Stimulated activated CD8-positive, alpha-beta memory T cell treated with anti-CD3 and anti-CD28 coated beads, Interleukin-12 subunit alpha, Interleukin-12 subunit beta, amount 100 ng/mL, for 1 hour (primary cell): ENCODE results near the gene KCNJ2.

Experiments used
- DNase-seq: peaks from one replicate; pipeline ENCODE4 v3.0.0-alpha.2; 2020; ENCODE audit warnings: low read depth

Gene KCNJ2

DNA sequence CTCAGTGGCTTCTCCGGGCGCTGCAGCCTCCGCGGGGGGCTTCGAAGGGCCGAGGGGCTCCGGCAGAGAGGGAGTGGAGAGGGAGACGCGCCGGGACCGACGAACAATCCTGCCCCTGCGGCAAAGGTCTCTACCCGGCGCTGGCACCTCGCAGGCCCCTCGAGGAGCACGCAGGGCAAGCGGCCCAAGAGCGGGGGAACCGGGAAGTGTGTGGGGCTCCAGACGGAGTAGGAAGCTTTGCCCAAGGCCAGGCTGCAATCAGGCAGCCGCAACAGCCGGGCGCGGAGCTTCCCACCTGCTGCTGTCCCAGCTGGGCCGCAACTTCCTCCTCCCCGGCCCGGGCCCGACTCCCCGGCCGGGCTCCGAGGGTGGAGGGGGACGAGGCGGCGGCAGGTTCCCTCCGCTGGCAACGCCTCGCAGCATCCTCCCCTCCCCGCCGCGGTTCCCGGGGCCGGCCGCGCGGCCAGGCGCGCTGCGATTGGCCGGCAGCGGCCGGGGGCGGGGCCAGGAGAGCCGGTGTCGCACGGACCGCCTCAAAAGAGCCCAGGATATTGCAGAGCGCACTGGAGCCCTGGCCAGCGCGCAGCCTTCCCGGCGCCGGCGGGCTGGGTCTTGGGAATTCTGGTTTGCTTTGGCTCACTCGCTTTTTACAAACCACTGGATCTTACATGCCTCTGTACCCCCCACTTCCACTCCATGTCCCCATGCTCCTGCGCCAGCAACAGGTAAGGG is at the start of gene KCNJ2:
TSS of gene KCNJ2 (plus strand) at position 556 of the 732 bp plus-strand sequence. CDS start 5,508 bp downstream, outside the sequence.
- DNase-seq: no peak

GRCh38 chr17:70119545-70119944 is 49.8 kb upstream of the KCNJ2 start:
- DNase-seq: no peak

- DNase-seq: no peak
These were observed 49.3 kb upstream of the KCNJ2 start for GRCh38 chr17:70119983-70120382.

DNA sequence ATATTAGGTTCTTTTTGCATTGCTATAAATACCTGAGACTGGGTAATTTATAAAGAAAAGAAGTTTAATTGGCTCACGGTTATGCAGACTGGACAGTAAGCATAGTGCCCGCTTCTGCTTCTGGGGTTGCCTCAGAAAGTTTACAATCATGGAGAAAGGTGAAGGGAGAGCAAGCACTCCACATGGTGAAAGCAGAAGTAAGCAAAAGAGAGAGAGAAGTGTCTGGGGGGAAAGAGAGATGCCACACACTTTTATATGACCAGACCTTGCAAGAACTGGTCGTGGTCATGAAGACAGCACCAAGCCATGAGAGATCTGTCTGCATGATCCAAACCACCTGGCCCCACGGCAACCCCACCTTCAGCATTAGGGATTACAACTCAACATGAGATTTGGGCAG is 48.9 kb upstream of the KCNJ2 start:
- no peak for DNase-seq

GRCh38 chr17:70121126-70121525 is 48.2 kb upstream of the KCNJ2 start:
- DNase-seq: no peak

DNA sequence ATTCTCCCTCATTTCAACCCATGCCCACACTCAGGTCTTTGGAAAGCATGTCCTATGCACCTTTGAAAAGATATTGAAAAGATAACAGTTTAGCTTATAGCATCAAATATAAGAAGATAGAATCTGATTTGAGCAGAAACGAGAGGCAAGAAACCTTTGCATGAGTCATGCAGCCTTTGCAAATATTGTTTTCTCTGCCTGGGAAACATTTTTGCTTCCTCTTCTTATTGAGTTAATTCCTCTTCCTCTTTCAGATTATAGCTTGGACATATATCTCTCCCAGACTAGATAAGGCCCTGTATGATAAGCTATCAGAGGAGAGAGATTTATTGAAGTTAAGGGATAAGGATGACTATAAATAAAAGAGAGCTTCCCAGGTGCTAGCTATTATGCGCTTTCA is 46.1 kb upstream of the KCNJ2 start:
- no peak for DNase-seq

GRCh38 chr17:70124723-70125122 is 44.6 kb upstream of the KCNJ2 start:
- no peak for DNase-seq

DNA sequence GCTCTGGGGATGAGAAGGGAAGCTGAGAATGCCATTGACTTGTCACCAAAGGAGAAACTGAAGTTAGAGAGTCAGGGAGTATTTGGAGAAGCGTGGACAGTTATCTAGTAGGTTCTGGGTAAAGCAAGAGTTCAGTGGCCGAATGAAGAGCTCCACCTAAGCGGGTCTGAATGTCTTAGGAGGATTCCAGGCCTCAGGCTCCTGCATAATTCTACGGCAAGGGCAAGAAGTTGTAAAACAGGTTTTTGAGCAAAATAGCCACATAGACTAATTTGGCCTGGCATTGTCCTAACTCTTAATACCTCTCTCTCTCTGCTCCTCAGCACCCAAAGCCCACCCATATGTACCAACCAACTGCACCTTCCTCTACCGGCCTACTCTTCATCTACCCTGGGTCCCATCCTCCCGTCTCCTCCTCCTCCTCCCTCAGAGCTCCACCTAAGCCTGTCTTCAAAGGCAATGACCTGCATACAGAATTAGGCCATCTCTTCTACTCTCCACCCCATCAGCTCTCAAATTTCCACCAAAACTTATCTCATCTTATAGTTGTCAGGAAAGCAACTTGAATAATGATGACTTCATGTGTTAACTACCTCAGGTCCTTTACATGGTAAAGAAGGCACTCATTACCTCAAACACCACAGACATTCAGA is 42.0 kb upstream of the KCNJ2 start:
- DNase-seq: no peak

GRCh38 chr17:70128727-70129238 is 40.5 kb upstream of the KCNJ2 start:
- DNase-seq: no peak

DNA sequence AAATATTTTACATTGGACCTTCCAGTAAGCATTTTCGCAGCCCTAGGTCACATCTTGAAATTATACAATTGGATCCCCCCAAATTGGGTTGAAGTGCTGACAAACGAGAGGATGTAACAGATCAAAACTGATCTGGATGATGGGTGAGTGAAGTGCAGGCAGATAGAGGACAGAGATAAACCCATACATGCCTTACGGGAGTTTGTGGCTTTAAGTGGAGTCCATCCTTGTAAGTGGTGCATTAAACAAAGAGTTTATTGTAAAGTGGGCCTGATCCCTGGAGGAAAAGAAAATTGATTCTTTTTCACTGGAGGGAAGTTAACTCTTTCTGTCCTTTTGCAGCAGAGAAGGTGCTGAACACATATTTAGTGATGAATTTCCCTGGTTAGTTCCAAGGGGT is 39.0 kb upstream of the KCNJ2 start:
- DNase-seq: no peak

DNA sequence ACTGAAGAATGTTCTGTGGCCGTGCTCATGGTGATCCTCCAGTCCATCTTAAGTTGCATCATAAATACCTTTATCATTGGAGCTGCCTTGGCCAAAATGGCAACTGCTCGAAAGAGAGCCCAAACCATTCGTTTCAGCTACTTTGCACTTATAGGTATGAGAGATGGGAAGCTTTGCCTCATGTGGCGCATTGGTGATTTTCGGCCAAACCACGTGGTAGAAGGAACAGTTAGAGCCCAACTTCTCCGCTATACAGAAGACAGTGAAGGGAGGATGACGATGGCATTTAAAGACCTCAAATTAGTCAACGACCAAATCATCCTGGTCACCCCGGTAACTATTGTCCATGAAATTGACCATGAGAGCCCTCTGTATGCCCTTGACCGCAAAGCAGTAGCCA is 36.8 kb upstream of the KCNJ2 start:
- DNase-seq: no peak

DNA sequence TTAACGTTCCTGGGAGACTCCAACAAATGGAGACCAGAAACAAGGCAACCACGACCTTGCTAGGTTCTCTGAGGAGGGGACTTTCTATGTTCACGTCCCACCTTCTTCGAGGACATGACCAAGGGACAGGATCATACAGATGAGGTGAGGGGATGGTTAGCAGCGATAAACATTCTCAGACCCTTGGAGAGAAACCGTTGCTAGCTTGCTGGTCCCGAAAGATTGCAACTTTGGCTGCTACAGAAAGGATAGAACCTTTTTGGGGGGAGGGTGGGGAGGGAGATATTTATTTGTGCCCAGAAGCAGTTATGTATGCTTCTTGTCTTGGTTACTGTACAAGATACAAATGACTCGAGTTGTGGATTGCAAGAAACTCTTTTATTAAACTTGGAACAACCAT is 35.3 kb upstream of the KCNJ2 start:
- no peak for DNase-seq

DNA sequence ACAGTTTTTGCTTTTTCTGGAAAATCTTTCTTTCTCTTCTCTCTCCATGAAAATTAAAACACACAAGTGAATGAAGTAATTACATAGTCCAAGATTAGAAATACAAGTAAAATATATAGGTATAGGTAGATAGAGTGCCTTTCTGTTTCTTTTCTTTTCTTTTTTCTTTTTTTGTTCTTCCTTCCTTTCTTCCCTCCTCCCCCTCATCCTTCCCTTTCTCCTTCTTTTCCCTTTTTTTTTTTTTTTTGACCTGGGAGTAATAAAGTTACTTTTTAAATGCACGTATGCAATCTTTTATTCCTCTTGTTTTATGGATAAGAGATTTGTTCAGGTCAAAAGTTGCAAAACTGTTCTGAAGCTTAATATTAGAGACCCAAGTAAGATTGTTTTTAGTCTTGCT is 34.6 kb upstream of the KCNJ2 start:
- no peak for DNase-seq

GRCh38 chr17:70136131-70136530 is 33.2 kb upstream of the KCNJ2 start:
- DNase-seq: no peak

DNA sequence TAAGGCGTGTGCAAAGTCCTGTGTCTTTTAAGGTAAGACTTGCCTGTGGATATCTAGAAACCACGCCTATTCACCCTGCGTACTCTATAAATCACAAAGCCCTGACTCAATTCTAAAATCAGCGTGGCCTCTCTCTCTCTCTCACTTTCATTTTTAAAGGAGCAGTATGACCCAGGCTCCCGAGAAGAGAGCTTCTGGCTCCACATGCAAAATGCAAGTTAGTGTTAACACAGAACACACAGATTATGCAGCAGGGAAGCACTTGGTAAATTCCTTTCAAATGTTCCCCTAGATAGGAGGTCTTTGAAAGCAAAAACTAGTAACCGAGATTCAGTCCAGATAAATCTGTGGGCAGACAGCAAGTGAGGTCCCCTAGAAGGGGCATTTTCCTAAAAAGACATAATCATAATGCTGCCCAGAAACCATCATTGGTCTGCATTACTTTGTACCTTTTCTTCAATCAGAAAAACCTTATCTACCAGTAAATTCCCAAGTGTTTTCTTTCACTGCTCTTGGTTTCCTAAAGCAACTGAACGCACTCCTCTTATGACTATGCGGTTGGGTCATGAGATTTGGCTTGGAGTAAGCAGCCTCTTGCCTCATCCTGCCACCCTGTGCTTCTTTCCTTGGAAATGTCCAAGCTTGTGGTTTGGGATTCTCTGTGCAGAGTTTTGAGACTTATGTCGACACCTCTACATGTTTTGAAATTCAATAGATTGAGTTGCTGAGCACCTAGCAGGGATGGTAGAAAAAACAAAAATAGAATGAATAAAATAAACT is 31.7 kb upstream of the KCNJ2 start:
- no peak for DNase-seq

- no peak for DNase-seq
These were observed 31.0 kb upstream of the KCNJ2 start for GRCh38 chr17:70138291-70138865.

GRCh38 chr17:70139449-70139993 is 29.8 kb upstream of the KCNJ2 start:
- DNase-seq: no peak

GRCh38 chr17:70144260-70144846 is 25.0 kb upstream of the KCNJ2 start:
- DNase-seq: no peak

GRCh38 chr17:70153210-70153609 is 16.1 kb upstream of the KCNJ2 start:
- DNase-seq: no peak

- no peak for DNase-seq
These were observed 12.2 kb upstream of the KCNJ2 start for GRCh38 chr17:70157151-70157550.

- no peak for DNase-seq
These were observed 11.2 kb upstream of the KCNJ2 start for GRCh38 chr17:70158180-70158579.

- no peak for DNase-seq
These were observed 10.7 kb upstream of the KCNJ2 start for GRCh38 chr17:70158591-70158990.
